Fibroblast of peridontal ligament (primary cell): ENCODE measurements around the gene METAP1.
"Not testable (repeated sequence)": the region's sequence is repeated elsewhere in the genome, so short reads cannot be mapped to it uniquely, and the experiment has no call there.

Source experiments
- DNase-seq: peaks from one replicate; pipeline ENCODE4 v3.0.0-alpha.2; 2010; ENCODE audit errors: extremely low read depth

Gene METAP1

GRCh38 chr4:99099311-99099710, 103.8 kb downstream of the METAP1 start:
- DNase-seq = no peak

- DNase-seq = peak; percentile 58
Measured at GRCh38 chr4:99099814-99100213, 104.3 kb downstream of the METAP1 start.

- DNase-seq = peak; percentile 16
Measured at GRCh38 chr4:99100876-99101275, 105.4 kb downstream of the METAP1 start.

GRCh38 chr4:99102634-99103033, 107.1 kb downstream of the METAP1 start:
- DNase-seq = no peak

- DNase-seq = no peak
Measured at GRCh38 chr4:99103166-99103565, 107.6 kb downstream of the METAP1 start.

- no peak for DNase-seq
Measured at GRCh38 chr4:99104153-99104552, 108.6 kb downstream of the METAP1 start.

GRCh38 chr4:99109286-99109685, 113.8 kb downstream of the METAP1 start:
- not testable (repeated sequence) for DNase-seq
